Neutrophil (primary cell): ENCODE measurements around the gene LIG3.

ENCODE experiments used
- H3K27ac ChIP-seq: fragments of 200-600 bp; sonication (generic); 2 replicates; pipeline ENCODE4 v1.5.1; 2016; ENCODE audit warnings: mild to moderate bottlenecking, moderate library complexity
- H3K27me3 ChIP-seq: fragments of 200-600 bp; sonication (generic); 2 replicates; pipeline ENCODE4 v1.6.0; 2016; ENCODE audit warnings: mild to moderate bottlenecking
- H3K36me3 ChIP-seq: fragments of 200-600 bp; sonication (generic); 2 replicates; pipeline ENCODE4 v1.5.1; 2017
- H3K4me1 ChIP-seq, 2 experiments: fragments of 200-600 bp in 1 of 2; sonication (generic) in 1 of 2; 1 replicate in 1 of 2; 2 replicates in 1 of 2; pipeline versions ENCODE4 v1.5.1 to v1.6.1; 2013 to 2016; ENCODE audit warnings: low read depth in 1 of 2, low read length in 1 of 2, mild to moderate bottlenecking in 1 of 2, moderate library complexity in 1 of 2; ENCODE audit not compliant: control insufficient read depth in 1 of 2, insufficient read depth in 1 of 2
- H3K4me3 ChIP-seq, 2 experiments: fragments of 200-600 bp in 1 of 2; sonication (generic) in 1 of 2; 1 replicate in 1 of 2; 2 replicates in 1 of 2; pipeline ENCODE4 v1.5.1; 2013 to 2016; ENCODE audit warnings: low read depth in 1 of 2, low read length in 1 of 2, mild to moderate bottlenecking in 1 of 2, moderate library complexity in 1 of 2
- H3K9me3 ChIP-seq: fragments of 200-600 bp; sonication (generic); 2 replicates; pipeline ENCODE4 v1.5.1; 2016
- CTCF ChIP-seq: fragments of 200-600 bp; sonication (generic); IDR thresholded peaks from 2 replicates; pipeline ENCODE4 v1.5.1; 2016; ENCODE audit warnings: antibody characterized with exemption

Gene LIG3

GRCh38 chr17:35046245-35046644, 65.9 kb downstream of the LIG3 start:
- Histone ChIP-seq H3K4me1 (peaks cover 43 to 48% of the 10 kb centered on the region in 2 experiments), H3K36me3 (peaks cover 5% of the 10 kb centered on the region), H3K27me3 (no peaks in the 10 kb centered on the region), H3K4me3 (no peak overlapping the region), H3K9me3 (no peaks in the 10 kb centered on the region), H3K27ac (peak overlapping the region; percentile 61)
- TF ChIP-seq CTCF = no peak

GRCh38 chr17:35046740-35047283, 66.5 kb downstream of the LIG3 start:
- no peaks in the 10 kb centered on the region for H3K9me3 ChIP-seq
- H3K36me3 ChIP-seq = peaks cover 5% of the 10 kb centered on the region
- H3K27me3 ChIP-seq = no peaks in the 10 kb centered on the region
- H3K4me1 ChIP-seq = peaks cover 49 to 54% of the 10 kb centered on the region in 2 experiments
- TF ChIP-seq CTCF = no peak
- H3K27ac ChIP-seq = peak overlapping the region; percentile 61
- H3K4me3 ChIP-seq = no peak overlapping the region

GRCh38 chr17:35048685-35049379, 68.5 kb downstream of the LIG3 start:
- H3K27me3 ChIP-seq = no peaks in the 10 kb centered on the region
- no peak overlapping the region for H3K4me3 ChIP-seq
- no peaks in the 10 kb centered on the region for H3K9me3 ChIP-seq
- H3K4me1 ChIP-seq = peaks cover 69 to 74% of the 10 kb centered on the region in 2 experiments
- no peak for TF ChIP-seq CTCF
- H3K36me3 ChIP-seq = peaks cover 5% of the 10 kb centered on the region
- peak overlapping the region; percentile 97 for H3K27ac ChIP-seq

GRCh38 chr17:35050170-35050569, 69.9 kb downstream of the LIG3 start:
- Histone ChIP-seq H3K4me3 (peak overlapping the region in 1 of 2 experiments; percentile 65), H3K27ac (peak overlapping the region; percentile 97), H3K36me3 (peaks cover 3% of the 10 kb centered on the region), H3K4me1 (peaks cover 70 to 81% of the 10 kb centered on the region in 2 experiments), H3K9me3 (no peaks in the 10 kb centered on the region), H3K27me3 (no peaks in the 10 kb centered on the region)
- no peak for TF ChIP-seq CTCF

GRCh38 chr17:35051183-35051578, 70.9 kb downstream of the LIG3 start:
- H3K4me3 ChIP-seq = peak overlapping the region; percentile 59 to 65
- H3K27ac ChIP-seq = peak overlapping the region; percentile 97
- H3K4me1 ChIP-seq = peaks cover 62 to 74% of the 10 kb centered on the region in 2 experiments

More at GRCh38 chr17:35051183-35051578, 70.9 kb downstream of the LIG3 start:
- no peak for TF ChIP-seq CTCF
- Histone ChIP-seq H3K9me3 (no peaks in the 10 kb centered on the region), H3K36me3 (peaks cover 4% of the 10 kb centered on the region), H3K27me3 (no peaks in the 10 kb centered on the region)
